ENCODE results near the gene CGB2.
A peak's percentile ranks its signal among the peaks of the same experiment; 100 is the strongest.
"Not testable (repeated sequence)": the region's sequence is repeated elsewhere in the genome, so short reads cannot be mapped to it uniquely, and the experiment has no call there.

The CGB2 gene

DNA sequence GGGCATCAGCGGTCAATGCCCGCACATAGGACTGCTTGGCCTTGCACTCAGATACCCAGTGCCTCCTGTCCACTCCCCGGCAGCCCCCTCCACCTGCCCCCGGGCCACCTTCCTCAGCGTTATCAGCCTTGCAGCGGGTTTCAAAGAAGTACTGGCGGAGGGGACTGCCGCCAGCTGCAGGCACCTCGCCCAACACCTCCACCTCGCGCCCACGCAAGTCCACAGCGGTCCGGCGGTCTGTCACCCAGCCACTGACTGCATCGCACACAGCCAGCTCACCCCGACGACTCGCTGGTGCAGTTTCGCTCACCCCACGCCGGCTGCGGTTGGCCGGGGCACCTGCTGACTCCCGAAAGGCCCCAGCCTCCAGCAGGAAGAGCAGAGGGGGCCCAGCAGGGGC is 29.8 kb downstream of the CGB2 start:
- H3K9ac ChIP-seq (ENCODE audit: low read depth, low read length), result no peak overlapping the region
- peaks cover 12% of the 10 kb centered on the region for H3K27me3 ChIP-seq (ENCODE audit: control insufficient read depth, insufficient read depth, low read length)
- no peaks in the 10 kb centered on the region for H3K36me3 ChIP-seq (ENCODE audit: insufficient read depth, low read length)
- H3K4me3 ChIP-seq (ENCODE audit: low read length), result no peak overlapping the region
- H3K4me2 ChIP-seq (ENCODE audit: low read length), result no peak overlapping the region
- no peaks in the 10 kb centered on the region for H3K9me3 ChIP-seq (replicated peaks; ENCODE audit: low read length)
- H3K4me1 ChIP-seq (ENCODE audit: control insufficient read depth, insufficient read depth, low read length), result peaks cover 20% of the 10 kb centered on the region

DNA sequence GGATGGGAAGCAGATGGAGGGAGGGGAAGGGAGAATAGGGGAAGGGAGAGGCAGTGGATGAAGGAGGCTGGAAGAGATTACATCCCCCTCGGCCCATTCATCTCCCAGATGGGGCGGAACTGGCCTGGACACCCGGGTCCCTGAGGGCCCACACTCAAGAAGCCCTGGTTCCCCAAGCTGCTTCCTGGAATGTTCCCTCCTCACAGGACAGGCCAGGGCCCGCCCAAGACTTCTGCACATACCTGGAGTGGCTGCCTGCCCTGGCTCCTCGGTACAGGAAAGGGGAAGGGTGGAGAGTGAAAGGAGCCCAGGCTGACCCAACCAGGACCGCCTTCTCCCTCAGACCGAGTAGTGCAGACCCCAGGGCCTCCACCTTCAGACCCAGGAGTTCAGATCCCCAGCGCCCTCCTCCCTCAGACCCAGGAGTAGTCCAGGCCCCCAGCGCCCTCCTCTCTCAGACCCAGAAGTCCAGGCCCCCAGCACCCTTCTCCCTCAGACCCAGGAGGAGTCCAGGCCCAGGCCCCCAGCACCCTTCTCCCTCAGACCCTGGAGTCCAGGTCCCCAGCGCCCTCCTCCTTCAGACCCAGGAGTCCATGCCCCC is 32.4 kb downstream of the CGB2 start:
- Histone ChIP-seq H3K36me3 (ENCODE audit: insufficient read depth, low read length) (no peaks in the 10 kb centered on the region), H3K27me3 (ENCODE audit: control insufficient read depth, insufficient read depth, low read length) (peaks cover 21% of the 10 kb centered on the region), H3K4me2 (ENCODE audit: low read length) (peak overlapping the region; percentile 44), H3K9ac (ENCODE audit: low read depth, low read length) (no peak overlapping the region), H3K4me3 (ENCODE audit: low read length) (no peak overlapping the region), H3K4me1 (ENCODE audit: control insufficient read depth, insufficient read depth, low read length) (peaks cover 5% of the 10 kb centered on the region), H3K9me3 (replicated peaks; ENCODE audit: low read length) (no peaks in the 10 kb centered on the region)

DNA sequence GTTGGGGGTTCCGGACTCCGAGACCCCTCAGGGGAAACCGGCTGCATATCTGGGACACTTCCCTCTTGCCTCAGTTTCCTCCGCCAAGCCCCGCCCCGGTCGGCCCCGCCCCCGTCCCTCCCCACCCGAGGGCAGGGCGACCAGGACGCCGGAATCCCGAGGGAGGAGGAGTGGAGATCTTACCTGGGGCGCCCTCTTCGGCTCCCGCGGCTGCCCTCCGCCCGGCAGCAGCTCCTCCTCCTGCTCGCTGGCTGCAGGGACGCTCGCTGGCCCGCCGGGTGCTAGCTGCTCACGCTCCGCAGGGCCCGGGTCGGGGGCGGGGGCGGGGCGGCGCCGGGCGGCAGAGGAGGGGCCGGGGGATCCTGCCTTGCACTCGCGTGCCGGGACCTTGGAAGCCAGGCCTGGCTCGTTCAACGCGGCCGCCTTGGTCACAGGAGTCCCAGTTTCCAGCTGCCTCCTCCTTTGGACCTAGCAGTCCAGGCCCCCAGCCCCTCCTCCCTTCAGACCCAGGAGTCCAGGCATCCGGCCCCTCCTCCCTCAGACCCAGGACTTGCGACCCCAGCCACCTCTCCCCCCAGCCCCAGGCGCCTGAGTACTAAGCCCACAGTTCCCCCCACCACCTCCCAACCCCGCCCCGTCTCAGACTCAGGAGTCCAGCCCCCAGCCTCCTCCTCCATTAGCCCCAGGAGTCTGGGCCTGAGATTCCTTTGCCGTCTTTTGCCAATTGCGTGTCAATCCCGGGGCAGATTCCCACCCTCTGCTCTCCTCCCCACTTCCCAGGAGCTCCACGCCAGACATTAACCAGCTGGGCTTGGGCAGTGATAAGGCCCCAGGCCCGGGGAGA is 33.3 kb downstream of the CGB2 start, which contains the start of gene NTF4:
TSS of gene NTF4 (minus strand) at position 51 of the 844 bp plus-strand sequence. CDS start 2,821 bp downstream, outside the sequence.
- H3K4me1 ChIP-seq (ENCODE audit: control insufficient read depth, insufficient read depth, low read length), result peaks cover 5% of the 10 kb centered on the region
- no peak within 1 kb of the TSS for H3K9ac ChIP-seq (ENCODE audit: low read depth, low read length)
- H3K27me3 ChIP-seq (ENCODE audit: control insufficient read depth, insufficient read depth, low read length), result peaks cover 21% of the 10 kb centered on the region
- H3K9me3 ChIP-seq (replicated peaks; ENCODE audit: low read length), result no peaks in the 10 kb centered on the region
- no peaks in the 10 kb centered on the region for H3K36me3 ChIP-seq (ENCODE audit: insufficient read depth, low read length)
- peak within 1 kb of the TSS; percentile 44 for H3K4me2 ChIP-seq (ENCODE audit: low read length)
- no peak within 1 kb of the TSS for H3K4me3 ChIP-seq (ENCODE audit: low read length)

DNA sequence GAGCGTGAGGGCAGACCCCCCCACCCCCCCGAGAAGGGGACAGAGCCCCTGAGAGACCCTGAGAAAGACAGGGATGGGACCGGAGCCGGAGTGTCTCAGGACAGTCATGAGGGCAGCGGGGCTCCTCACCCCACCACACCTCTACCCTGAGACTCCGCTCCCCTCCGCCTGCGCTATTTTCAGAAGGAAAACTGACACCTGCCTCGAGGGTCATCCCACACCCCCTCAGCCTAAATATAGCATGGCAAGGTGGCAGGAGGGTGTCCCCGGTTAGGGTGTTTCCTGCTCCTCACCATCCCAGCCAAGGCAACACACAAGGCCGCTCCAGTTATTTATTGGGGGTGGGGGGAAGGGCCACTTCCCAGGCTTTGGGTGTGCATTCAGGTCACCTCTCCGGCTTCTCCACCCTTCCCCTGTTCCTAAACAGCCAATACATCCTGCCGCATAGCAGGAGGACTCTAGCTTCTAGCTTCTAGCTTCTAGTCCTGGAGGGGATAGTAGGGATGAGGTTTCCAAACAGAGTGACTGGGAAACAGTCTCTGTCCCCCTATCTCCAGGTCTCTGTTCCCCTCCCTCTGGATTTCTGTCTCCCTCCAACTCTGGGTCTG is 34.3 kb downstream of the CGB2 start:
- Histone ChIP-seq H3K9ac (ENCODE audit: low read depth, low read length) (no peak overlapping the region), H3K4me3 (ENCODE audit: low read length) (no peak overlapping the region), H3K27me3 (ENCODE audit: control insufficient read depth, insufficient read depth, low read length) (peaks cover 25% of the 10 kb centered on the region), H3K4me2 (ENCODE audit: low read length) (no peak overlapping the region), H3K36me3 (ENCODE audit: insufficient read depth, low read length) (no peaks in the 10 kb centered on the region), H3K4me1 (ENCODE audit: control insufficient read depth, insufficient read depth, low read length) (peaks cover 5% of the 10 kb centered on the region), H3K9me3 (replicated peaks; ENCODE audit: low read length) (no peaks in the 10 kb centered on the region)

DNA sequence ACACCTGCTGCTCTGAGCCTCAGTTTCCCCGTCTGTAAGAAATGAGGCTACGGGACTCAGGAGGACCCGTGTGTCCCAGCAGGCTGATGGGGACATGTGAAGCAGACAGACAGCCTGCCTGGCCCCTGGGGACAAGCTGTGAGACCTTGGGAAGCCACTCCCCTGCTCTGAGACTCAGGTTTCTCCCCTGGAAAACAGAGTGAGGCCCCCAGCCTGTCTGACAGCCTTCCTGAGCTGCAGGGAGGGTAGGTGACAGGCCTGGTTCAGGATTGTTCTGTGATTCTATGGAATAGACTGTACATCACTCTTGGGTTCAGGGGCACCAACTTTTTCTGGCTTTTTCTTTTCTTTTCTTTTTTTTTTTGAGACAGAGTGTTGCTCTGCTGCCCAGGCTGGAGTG is 35.9 kb downstream of the CGB2 start:
- H3K4me2 ChIP-seq (ENCODE audit: low read length), result no peak overlapping the region
- no peaks in the 10 kb centered on the region for H3K9me3 ChIP-seq (replicated peaks; ENCODE audit: low read length)
- H3K4me3 ChIP-seq (ENCODE audit: low read length), result no peak overlapping the region
- H3K9ac ChIP-seq (ENCODE audit: low read depth, low read length), result no peak overlapping the region
- H3K27me3 ChIP-seq (ENCODE audit: control insufficient read depth, insufficient read depth, low read length), result peaks cover 36% of the 10 kb centered on the region
- no peaks in the 10 kb centered on the region for H3K36me3 ChIP-seq (ENCODE audit: insufficient read depth, low read length)
- H3K4me1 ChIP-seq (ENCODE audit: control insufficient read depth, insufficient read depth, low read length), result peaks cover 5% of the 10 kb centered on the region

DNA sequence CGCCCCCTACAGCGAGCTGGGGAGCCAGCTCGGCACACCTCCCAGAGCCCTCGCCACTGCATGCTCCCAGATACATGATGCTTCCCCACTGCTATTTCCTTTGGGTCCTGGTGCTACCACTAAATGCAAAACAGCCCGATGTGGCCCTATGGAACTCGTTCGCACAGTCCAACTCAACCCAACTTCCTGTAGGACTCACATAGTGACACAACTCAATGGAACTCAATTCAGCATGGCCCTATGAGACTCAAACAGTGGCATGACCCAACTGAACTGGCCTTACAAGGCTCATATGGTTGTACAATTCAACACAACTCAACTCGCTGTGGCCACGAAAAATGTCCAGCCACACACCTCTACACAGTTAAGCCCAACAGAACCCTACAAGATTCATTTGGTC is 37.3 kb downstream of the CGB2 start:
- Histone ChIP-seq H3K27me3 (ENCODE audit: control insufficient read depth, insufficient read depth, low read length) (peaks cover 42% of the 10 kb centered on the region), H3K4me3 (ENCODE audit: low read length) (no peak overlapping the region)

DNA sequence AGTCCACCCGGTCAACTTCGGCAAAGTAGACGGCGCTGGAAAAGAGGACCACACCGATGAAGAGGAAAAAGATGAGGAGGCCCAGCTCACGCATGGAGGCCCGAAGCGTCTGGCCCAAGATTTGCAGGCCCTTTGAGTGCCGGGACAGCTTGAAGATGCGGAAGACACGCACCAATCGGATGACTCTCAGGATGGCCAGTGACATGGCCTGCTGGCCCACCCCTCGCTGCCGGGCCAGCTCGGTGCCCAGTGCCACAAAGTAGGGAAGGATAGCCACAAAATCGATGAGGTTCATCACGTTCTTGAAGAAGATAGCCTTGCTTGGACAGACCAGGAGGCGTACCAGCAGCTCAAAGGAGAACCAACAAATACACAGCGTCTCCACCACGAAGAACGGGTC is 38.7 kb downstream of the CGB2 start:
- Histone ChIP-seq H3K4me3 (ENCODE audit: low read length) (no peak overlapping the region), H3K27me3 (ENCODE audit: control insufficient read depth, insufficient read depth, low read length) (peaks cover 34% of the 10 kb centered on the region), H3K4me1 (ENCODE audit: control insufficient read depth, insufficient read depth, low read length) (no peaks in the 10 kb centered on the region), H3K9me3 (replicated peaks; ENCODE audit: low read length) (no peaks in the 10 kb centered on the region), H3K4me2 (ENCODE audit: low read length) (no peak overlapping the region), H3K36me3 (ENCODE audit: insufficient read depth, low read length) (no peaks in the 10 kb centered on the region), H3K9ac (ENCODE audit: low read depth, low read length) (no peak overlapping the region)

More for the DNA sequence above, 37.3 kb downstream of the CGB2 start:
- Histone ChIP-seq H3K36me3 (ENCODE audit: insufficient read depth, low read length) (no peaks in the 10 kb centered on the region), H3K4me1 (ENCODE audit: control insufficient read depth, insufficient read depth, low read length) (peaks cover 5% of the 10 kb centered on the region), H3K9me3 (replicated peaks; ENCODE audit: low read length) (no peaks in the 10 kb centered on the region), H3K4me2 (ENCODE audit: low read length) (no peak overlapping the region), H3K9ac (ENCODE audit: low read depth, low read length) (no peak overlapping the region)

DNA sequence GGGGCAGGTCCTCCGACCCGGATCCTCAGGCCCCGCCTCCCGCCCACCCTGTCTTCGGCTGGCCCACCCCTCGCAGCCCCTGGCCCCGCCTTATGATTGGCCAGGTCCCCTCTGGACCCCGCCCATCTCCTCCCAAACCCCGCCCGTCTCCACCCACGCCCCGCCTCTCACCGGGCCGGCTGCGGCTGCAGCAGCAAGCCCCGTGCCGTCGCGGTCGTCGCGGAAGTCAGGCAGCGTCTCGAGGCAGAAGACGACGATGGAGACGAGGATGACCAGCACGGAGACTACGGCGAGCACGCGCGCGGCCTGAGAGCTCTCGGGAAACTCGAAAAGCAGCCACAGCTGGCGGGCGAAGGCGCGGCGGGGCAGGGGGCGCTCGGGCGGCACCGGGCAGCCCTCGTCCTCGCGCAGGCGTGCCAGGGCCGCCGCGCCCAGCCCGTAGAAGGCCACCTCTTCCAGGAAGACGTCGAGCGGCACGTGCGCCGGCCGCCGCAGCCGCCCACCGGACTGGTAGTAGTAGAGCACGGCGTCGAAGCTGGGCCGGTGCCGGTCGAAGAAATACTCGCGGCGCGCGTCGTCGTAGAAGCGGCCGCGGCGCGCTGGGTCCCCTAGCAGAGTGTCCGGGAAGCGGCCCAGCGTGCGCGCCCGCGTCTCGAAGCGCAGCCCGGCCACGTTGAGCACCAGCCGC is 40.3 kb downstream of the CGB2 start:
- H3K9me3 ChIP-seq (replicated peaks; ENCODE audit: low read length), result no peaks in the 10 kb centered on the region
- peaks cover 28% of the 10 kb centered on the region for H3K27me3 ChIP-seq (ENCODE audit: control insufficient read depth, insufficient read depth, low read length)
- peak overlapping the region; percentile 30 for H3K4me3 ChIP-seq (ENCODE audit: low read length)
- H3K9ac ChIP-seq (ENCODE audit: low read depth, low read length), result no peak overlapping the region
- no peaks in the 10 kb centered on the region for H3K36me3 ChIP-seq (ENCODE audit: insufficient read depth, low read length)
- H3K4me2 ChIP-seq (ENCODE audit: low read length), result peak overlapping the region; percentile 56
- no peaks in the 10 kb centered on the region for H3K4me1 ChIP-seq (ENCODE audit: control insufficient read depth, insufficient read depth, low read length)

DNA sequence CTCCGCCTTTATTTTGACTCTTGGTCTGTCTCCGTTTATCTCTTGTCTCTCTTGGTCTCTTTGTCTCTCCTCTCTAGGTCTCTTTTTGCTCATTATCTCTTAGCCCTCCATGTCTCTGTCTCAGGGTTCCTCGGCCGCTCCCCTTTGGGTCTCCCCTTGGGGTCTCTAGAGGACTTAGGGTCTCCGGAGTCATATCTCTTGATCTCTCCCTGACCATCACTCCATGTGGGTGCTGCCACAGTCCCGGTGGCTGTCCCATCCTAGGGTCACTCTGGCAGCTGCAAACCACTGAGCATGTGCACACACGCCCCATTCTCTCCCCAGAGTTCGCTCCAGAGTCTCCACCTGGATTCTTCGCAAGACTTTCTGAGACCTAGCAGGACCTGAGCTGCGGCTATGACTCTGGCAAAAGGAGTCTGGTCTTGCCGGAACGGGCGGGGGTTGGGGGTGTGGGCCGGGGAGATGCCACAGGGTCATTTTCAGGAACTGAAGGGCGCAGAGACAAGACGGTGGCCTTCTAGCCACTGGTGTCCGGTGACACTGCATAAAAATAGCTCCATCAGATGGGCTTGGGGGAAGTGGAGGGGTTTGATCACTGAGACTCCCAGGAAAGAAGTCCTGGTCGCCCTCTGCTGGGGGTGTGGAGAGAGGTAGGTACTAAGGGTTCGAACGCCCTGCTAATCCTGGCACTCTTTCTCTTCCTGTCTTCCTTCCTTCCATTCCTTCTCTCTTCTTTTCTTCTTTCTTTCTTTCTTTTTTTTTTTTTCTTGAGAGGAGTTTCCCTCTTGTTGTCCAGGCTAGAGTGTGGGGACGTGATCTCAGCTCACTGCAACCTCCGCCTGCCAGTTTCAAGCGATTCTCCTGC is 42.1 kb downstream of the CGB2 start:
- no peaks in the 10 kb centered on the region for H3K4me1 ChIP-seq (ENCODE audit: control insufficient read depth, insufficient read depth, low read length)

DNA sequence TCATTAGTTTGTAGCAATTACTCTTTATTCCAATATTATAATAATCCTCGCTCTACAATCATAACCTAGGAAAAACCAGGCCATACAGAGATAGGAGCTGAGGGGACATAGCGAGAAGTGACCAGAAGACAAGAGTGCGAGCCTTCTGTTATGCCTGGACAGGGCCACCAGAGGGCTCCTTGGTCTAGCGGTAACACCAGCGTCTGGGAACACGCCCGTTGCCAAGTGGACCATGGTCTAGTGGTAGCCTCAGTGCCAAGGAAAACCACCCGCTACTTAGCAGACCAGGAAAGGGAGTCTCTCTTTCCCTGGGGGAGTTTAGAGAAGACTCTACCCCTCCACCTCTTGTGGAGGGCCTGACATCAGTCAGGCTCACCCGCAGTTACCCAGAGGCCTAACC is 43.2 kb downstream of the CGB2 start:
- H3K4me3 ChIP-seq (ENCODE audit: low read length); H3K4me1 ChIP-seq (ENCODE audit: control insufficient read depth, insufficient read depth, low read length); H3K9me3 ChIP-seq (replicated peaks; ENCODE audit: low read length); H3K36me3 ChIP-seq (ENCODE audit: insufficient read depth, low read length); H3K9ac ChIP-seq (ENCODE audit: low read depth, low read length); H3K4me2 ChIP-seq (ENCODE audit: low read length): not testable (repeated sequence)
- H3K27me3 ChIP-seq (ENCODE audit: control insufficient read depth, insufficient read depth, low read length), result peaks cover 23% of the 10 kb centered on the region

More for the DNA sequence above, 42.1 kb downstream of the CGB2 start:
- Histone ChIP-seq H3K27me3 (ENCODE audit: control insufficient read depth, insufficient read depth, low read length) (peaks cover 23% of the 10 kb centered on the region), H3K36me3 (ENCODE audit: insufficient read depth, low read length) (no peaks in the 10 kb centered on the region), H3K9ac (ENCODE audit: low read depth, low read length) (no peak overlapping the region), H3K4me3 (ENCODE audit: low read length) (no peak overlapping the region), H3K4me2 (ENCODE audit: low read length) (no peak overlapping the region), H3K9me3 (replicated peaks; ENCODE audit: low read length) (no peaks in the 10 kb centered on the region)

All from skeletal muscle satellite cell (primary cell).